GM23338 (cell line): Measurements from ENCODE around the gene RAP1A. TPM values are rescaled to one million over a fixed set of nuclear protein-coding genes. Genes with fewer than 3 reads are reported as not detected.

Source experiments
- ATAC-seq: fragments of 200-7000 bp; cut with Tn5 transposase; 3 replicates; pipeline ENCODE4 v1.9.1; 2020
- DNase-seq: peaks from one replicate; pipeline ENCODE4 v3.0.0-alpha.2; 2015; ENCODE audit warnings: low spot score
- H2AFZ ChIP-seq: fragments of 200-600 bp; sonication (generic); 2 replicates; pipeline ENCODE4 v1.8.0; 2016; ENCODE audit warnings: antibody characterized with exemption, mild to moderate bottlenecking, moderate library complexity
- H3F3A ChIP-seq: fragments of 200-600 bp; sonication (generic); replicated peaks from 2 replicates; pipeline ENCODE4 v1.8.0; 2017; ENCODE audit warnings: antibody characterized with exemption, mixed run types, low read depth
- H3K27ac ChIP-seq: fragments of 200-600 bp; sonication (generic); 2 replicates; pipeline ENCODE4 v1.6.1; 2016; ENCODE audit warnings: low read depth
- H3K27me3 ChIP-seq: fragments of 200-600 bp; sonication (generic); 2 replicates; pipeline ENCODE4 v1.8.0; 2016; ENCODE audit warnings: mild to moderate bottlenecking, mixed run types, moderate library complexity; ENCODE audit not compliant: insufficient read depth
- H3K36me3 ChIP-seq: fragments of 200-600 bp; sonication (generic); 2 replicates; pipeline ENCODE4 v1.8.0; 2016; ENCODE audit warnings: mild to moderate bottlenecking; ENCODE audit not compliant: insufficient read depth
- H3K4me1 ChIP-seq: fragments of 200-600 bp; sonication (generic); 2 replicates; pipeline ENCODE4 v1.8.0; 2016; ENCODE audit warnings: mild to moderate bottlenecking, moderate library complexity; ENCODE audit not compliant: insufficient read depth
- H3K4me2 ChIP-seq: fragments of 200-600 bp; sonication (generic); 2 replicates; pipeline ENCODE4 v1.7.1; 2017; ENCODE audit warnings: mixed run types
- H3K4me3 ChIP-seq: fragments of 200-600 bp; sonication (generic); 2 replicates; pipeline ENCODE4 v1.6.1; 2016; ENCODE audit warnings: mixed run types
- H3K79me2 ChIP-seq: fragments of 200-600 bp; sonication (generic); replicated peaks from 2 replicates; pipeline ENCODE4 v1.8.0; 2017; ENCODE audit warnings: mild to moderate bottlenecking; ENCODE audit not compliant: insufficient read depth
- H3K9me2 ChIP-seq: fragments of 200-600 bp; sonication (generic); 2 replicates; pipeline ENCODE4 v1.8.0; 2017; ENCODE audit not compliant: insufficient read depth
- H4K20me1 ChIP-seq: fragments of 200-600 bp; sonication (generic); replicated peaks from 2 replicates; pipeline ENCODE4 v1.8.0; 2017; ENCODE audit warnings: mild to moderate bottlenecking; ENCODE audit not compliant: insufficient read depth
- H3K27ac Mint-ChIP-seq: 2 replicates; pipeline ENCODE4 v1.8.0; 2020; ENCODE audit warnings: inconsistent platforms, mild to moderate bottlenecking, moderate library complexity, mixed read lengths
- H3K27me3 Mint-ChIP-seq: 3 replicates; pipeline ENCODE4 v1.8.0; 2022; ENCODE audit warnings: low read depth, mild to moderate bottlenecking, moderate library complexity, mixed read lengths, inconsistent platforms; ENCODE audit not compliant: insufficient read depth, poor library complexity
- H3K36me3 Mint-ChIP-seq: 3 replicates; pipeline ENCODE4 v1.8.0; 2021; ENCODE audit warnings: low read depth, mild to moderate bottlenecking, inconsistent platforms, moderate library complexity, mixed read lengths
- H3K4me1 Mint-ChIP-seq: 3 replicates; pipeline ENCODE4 v1.8.0; 2020; ENCODE audit warnings: mild to moderate bottlenecking, inconsistent platforms, mixed read lengths
- H3K4me3 Mint-ChIP-seq: 3 replicates; pipeline ENCODE4 v1.8.0; 2021; ENCODE audit warnings: moderate library complexity, mild to moderate bottlenecking, inconsistent platforms, mixed read lengths
- H3K9me3 Mint-ChIP-seq: 3 replicates; pipeline ENCODE4 v1.8.0; 2020; ENCODE audit warnings: moderate library complexity, mild to moderate bottlenecking, inconsistent platforms, mixed read lengths
- EZH2 ChIP-seq: fragments of 200-600 bp; sonication (generic); IDR thresholded peaks from one replicate; pipeline ENCODE4 v1.8.0; 2017; ENCODE audit warnings: antibody characterized with exemption, mild to moderate bottlenecking, low read depth; ENCODE audit not compliant: unreplicated experiment
- STAT1 ChIP-seq: IDR thresholded peaks from one replicate; pipeline ENCODE4 v1.6.1; 2016; ENCODE audit warnings: antibody characterized with exemption; ENCODE audit not compliant: unreplicated experiment
- ZNF114 ChIP-seq: fragments of 250-450 bp; sonication (Bioruptor Pico); IDR thresholded peaks from 2 replicates; pipeline ENCODE4 v1.5.0; 2020; ENCODE audit warnings: mild to moderate bottlenecking, moderate library complexity
- polyA plus RNA-seq: library from polyadenylated mRNA; unstranded; fragments of >200 nt; fragmentation: Nextera tagmentation; extraction: Ambion mirVana; gene quantifications from 2 replicates; pipeline ENCODE4 v1.2.1, GENCODE V29; 2016
- total RNA-seq: library from RNA; depleted of rRNA; stranded (reverse); fragments of >200 nt; shearing (Covaris generic); gene quantifications from 2 replicates; pipeline ENCODE4 v1.2.3, GENCODE V29; 2014
- TF ChIP-seq, protein P1 (sequence below): fragments of 250-450 bp; sonication (Bioruptor Pico); IDR thresholded peaks from 2 replicates; pipeline ENCODE4 v1.5.0; 2020; ENCODE audit warnings: mild to moderate bottlenecking, moderate library complexity
- TF ChIP-seq, protein P2 (sequence below): IDR thresholded peaks from one replicate; pipeline ENCODE4 v1.6.1; 2018; ENCODE audit warnings: antibody characterized with exemption; ENCODE audit not compliant: unreplicated experiment

RAP1A gene
- total and polyA plus RNA-seq, 2 experiments from 2014 or later, result 16.2 to 23.0 TPM

DNA sequence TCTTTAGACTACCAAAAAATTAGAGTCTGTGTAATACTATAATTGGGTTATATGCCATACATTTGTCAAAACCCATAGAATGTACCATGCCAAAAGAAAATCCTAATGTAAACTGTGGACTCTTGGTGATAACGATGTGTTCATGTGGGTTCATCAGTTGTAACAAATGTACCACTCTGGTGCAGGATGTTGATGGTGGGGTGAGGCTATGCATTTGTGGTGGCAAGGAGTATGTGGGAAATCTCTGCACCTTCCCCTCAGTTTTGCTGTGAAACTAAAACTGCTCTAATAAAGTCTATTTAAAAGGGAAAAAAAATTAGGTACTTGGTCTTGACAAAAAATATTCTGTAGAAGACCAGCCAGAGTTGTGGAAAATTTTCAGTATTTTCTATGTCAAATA lies 76.2 kb downstream of the RAP1A start (continued):
- TF ChIP-seq, protein P1, sequence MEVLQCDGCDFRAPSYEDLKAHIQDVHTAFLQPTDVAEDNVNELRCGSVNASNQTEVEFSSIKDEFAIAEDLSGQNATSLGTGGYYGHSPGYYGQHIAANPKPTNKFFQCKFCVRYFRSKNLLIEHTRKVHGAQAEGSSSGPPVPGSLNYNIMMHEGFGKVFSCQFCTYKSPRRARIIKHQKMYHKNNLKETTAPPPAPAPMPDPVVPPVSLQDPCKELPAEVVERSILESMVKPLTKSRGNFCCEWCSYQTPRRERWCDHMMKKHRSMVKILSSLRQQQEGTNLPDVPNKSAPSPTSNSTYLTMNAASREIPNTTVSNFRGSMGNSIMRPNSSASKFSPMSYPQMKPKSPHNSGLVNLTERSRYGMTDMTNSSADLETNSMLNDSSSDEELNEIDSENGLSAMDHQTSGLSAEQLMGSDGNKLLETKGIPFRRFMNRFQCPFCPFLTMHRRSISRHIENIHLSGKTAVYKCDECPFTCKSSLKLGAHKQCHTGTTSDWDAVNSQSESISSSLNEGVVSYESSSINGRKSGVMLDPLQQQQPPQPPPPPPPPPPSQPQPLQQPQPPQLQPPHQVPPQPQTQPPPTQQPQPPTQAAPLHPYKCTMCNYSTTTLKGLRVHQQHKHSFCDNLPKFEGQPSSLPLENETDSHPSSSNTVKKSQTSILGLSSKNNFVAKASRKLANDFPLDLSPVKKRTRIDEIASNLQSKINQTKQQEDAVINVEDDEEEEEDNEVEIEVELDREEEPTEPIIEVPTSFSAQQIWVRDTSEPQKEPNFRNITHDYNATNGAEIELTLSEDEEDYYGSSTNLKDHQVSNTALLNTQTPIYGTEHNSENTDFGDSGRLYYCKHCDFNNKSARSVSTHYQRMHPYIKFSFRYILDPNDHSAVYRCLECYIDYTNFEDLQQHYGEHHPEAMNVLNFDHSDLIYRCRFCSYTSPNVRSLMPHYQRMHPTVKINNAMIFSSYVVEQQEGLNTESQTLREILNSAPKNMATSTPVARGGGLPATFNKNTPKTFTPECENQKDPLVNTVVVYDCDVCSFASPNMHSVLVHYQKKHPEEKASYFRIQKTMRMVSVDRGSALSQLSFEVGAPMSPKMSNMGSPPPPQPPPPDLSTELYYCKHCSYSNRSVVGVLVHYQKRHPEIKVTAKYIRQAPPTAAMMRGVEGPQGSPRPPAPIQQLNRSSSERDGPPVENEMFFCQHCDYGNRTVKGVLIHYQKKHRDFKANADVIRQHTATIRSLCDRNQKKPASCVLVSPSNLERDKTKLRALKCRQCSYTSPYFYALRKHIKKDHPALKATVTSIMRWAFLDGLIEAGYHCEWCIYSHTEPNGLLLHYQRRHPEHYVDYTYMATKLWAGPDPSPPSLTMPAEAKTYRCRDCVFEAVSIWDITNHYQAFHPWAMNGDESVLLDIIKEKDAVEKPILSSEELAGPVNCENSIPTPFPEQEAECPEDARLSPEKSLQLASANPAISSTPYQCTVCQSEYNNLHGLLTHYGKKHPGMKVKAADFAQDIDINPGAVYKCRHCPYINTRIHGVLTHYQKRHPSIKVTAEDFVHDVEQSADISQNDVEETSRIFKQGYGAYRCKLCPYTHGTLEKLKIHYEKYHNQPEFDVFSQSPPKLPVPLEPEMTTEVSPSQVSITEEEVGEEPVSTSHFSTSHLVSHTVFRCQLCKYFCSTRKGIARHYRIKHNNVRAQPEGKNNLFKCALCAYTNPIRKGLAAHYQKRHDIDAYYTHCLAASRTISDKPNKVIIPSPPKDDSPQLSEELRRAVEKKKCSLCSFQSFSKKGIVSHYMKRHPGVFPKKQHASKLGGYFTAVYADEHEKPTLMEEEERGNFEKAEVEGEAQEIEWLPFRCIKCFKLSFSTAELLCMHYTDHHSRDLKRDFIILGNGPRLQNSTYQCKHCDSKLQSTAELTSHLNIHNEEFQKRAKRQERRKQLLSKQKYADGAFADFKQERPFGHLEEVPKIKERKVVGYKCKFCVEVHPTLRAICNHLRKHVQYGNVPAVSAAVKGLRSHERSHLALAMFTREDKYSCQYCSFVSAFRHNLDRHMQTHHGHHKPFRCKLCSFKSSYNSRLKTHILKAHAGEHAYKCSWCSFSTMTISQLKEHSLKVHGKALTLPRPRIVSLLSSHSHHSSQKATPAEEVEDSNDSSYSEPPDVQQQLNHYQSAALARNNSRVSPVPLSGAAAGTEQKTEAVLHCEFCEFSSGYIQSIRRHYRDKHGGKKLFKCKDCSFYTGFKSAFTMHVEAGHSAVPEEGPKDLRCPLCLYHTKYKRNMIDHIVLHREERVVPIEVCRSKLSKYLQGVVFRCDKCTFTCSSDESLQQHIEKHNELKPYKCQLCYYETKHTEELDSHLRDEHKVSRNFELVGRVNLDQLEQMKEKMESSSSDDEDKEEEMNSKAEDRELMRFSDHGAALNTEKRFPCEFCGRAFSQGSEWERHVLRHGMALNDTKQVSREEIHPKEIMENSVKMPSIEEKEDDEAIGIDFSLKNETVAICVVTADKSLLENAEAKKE (CRISPR knock-in tag), result no peak
- no peak for TF ChIP-seq ZNF114 (CRISPR knock-in tag)

DNA sequence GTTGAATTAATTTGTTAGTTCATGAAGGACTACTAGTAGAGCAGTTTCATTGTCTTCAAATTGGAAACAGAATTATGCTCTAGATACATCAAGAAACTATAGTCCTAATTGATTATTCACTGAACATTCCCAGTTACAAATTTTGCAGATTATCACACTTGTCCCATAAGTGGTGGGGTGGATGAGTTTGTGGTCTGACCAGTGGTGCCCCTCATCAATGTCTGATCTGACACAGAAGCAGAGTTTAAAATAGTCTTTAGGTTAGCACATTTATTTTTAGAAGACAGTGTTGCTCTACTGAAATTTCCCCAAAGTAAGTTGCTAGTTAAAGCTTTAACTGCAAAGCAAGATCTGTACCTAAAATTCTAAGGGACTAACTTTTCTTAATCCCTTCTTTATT lies 76.7 kb downstream of the RAP1A start:
- Histone ChIP-seq H3F3A (no peaks in the 10 kb centered on the region), H4K20me1 (peaks cover 3% of the 10 kb centered on the region; the same call in 1 of the 2 replicates), H2AFZ (no peak overlapping the region), H3K36me3 (peaks cover 9% of the 10 kb centered on the region; the same call in 1 of the 2 replicates), H3K4me3 (no peak overlapping the region), H3K27ac (no peak overlapping the region), H3K4me1 (no peaks in the 10 kb centered on the region), H3K27me3 (no peaks in the 10 kb centered on the region), H3K9me2 (no peaks in the 10 kb centered on the region), H3K79me2 (no peaks in the 10 kb centered on the region), H3K4me2 (no peak overlapping the region)
- Mint-ChIP-seq H3K27ac (no peak overlapping the region), H3K27me3 (no peaks in the 10 kb centered on the region), H3K4me1 (no peaks in the 10 kb centered on the region), H3K36me3 (peaks cover 12% of the 10 kb centered on the region; the same call in 2 of the 3 replicates), H3K9me3 (no peaks in the 10 kb centered on the region), H3K4me3 (no peak overlapping the region)
- DNase-seq (no peak), ATAC-seq (no peak)
- TF ChIP-seq STAT1 (no peak), EZH2 (no peak)
- TF ChIP-seq, protein P2, sequence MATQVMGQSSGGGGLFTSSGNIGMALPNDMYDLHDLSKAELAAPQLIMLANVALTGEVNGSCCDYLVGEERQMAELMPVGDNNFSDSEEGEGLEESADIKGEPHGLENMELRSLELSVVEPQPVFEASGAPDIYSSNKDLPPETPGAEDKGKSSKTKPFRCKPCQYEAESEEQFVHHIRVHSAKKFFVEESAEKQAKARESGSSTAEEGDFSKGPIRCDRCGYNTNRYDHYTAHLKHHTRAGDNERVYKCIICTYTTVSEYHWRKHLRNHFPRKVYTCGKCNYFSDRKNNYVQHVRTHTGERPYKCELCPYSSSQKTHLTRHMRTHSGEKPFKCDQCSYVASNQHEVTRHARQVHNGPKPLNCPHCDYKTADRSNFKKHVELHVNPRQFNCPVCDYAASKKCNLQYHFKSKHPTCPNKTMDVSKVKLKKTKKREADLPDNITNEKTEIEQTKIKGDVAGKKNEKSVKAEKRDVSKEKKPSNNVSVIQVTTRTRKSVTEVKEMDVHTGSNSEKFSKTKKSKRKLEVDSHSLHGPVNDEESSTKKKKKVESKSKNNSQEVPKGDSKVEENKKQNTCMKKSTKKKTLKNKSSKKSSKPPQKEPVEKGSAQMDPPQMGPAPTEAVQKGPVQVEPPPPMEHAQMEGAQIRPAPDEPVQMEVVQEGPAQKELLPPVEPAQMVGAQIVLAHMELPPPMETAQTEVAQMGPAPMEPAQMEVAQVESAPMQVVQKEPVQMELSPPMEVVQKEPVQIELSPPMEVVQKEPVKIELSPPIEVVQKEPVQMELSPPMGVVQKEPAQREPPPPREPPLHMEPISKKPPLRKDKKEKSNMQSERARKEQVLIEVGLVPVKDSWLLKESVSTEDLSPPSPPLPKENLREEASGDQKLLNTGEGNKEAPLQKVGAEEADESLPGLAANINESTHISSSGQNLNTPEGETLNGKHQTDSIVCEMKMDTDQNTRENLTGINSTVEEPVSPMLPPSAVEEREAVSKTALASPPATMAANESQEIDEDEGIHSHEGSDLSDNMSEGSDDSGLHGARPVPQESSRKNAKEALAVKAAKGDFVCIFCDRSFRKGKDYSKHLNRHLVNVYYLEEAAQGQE, result no peak
- TF ChIP-seq, protein P1 (CRISPR knock-in tag), result no peak
